SK-N-SH (cell line): ENCODE measurements around the gene C6orf89. TPM values are rescaled to one million over a fixed set of nuclear protein-coding genes. Genes with fewer than 3 reads are reported as not detected.

ENCODE experiments used
- CTCF ChIA-PET: fragments of 300-600, 350-600 bp; formaldehyde crosslinking; extraction: SDS; loops from one replicate; lab custom pipeline; 2021; lab: Yijun Ruan, JAX
- POLR2A ChIA-PET: fragments of 350-600 bp; sonication (Branson Sonifier 250); formaldehyde crosslinking; extraction: SDS; loops from one replicate; lab custom pipeline; 2020; ENCODE audit warnings: antibody characterized with exemption, inconsistent platforms; lab: Yijun Ruan, JAX
- DNase-seq: peaks from one replicate; pipeline ENCODE4 v3.0.0; 2012
- H2AFZ ChIP-seq: fragments of 200-600 bp; sonication (generic); 2 replicates; pipeline ENCODE4 v1.8.1; 2016; ENCODE audit warnings: antibody characterized with exemption, mild to moderate bottlenecking, low read depth
- H3F3A ChIP-seq: fragments of 200-600 bp; sonication (generic); replicated peaks from 2 replicates; pipeline ENCODE3; 2016; ENCODE audit warnings: antibody characterized with exemption, mild to moderate bottlenecking; ENCODE audit not compliant: insufficient read depth
- H3K27ac ChIP-seq, 2 experiments: fragments of 200-500 bp in 1 of 2; fragments of 200-600 bp in 1 of 2; sonication (Bioruptor generic) in 1 of 2; sonication (generic), shearing (Covaris generic) in 1 of 2; 2 replicates each; pipeline versions ENCODE4 v1.5.1 to v1.6.1; 2014 to 2016; ENCODE audit warnings: low read depth in 2 of 2, inconsistent platforms in 1 of 2, low read length in 1 of 2, mild to moderate bottlenecking in 1 of 2, mixed read lengths in 1 of 2
- H3K27me3 ChIP-seq: fragments of 200-600 bp; sonication (generic), shearing (Covaris generic); 2 replicates; pipeline ENCODE4 v1.6.1; 2016; ENCODE audit warnings: mixed run types; ENCODE audit not compliant: insufficient read depth
- H3K36me3 ChIP-seq, 2 experiments: fragments of 200-500 bp in 1 of 2; fragments of 200-600 bp in 1 of 2; sonication (Bioruptor generic) in 1 of 2; sonication (generic) in 1 of 2; replicated peaks in 1 of 2; 2 replicates each; pipeline versions ENCODE3 to v1.5.1; 2014 to 2016; ENCODE audit warnings: low read length in 1 of 2, mild to moderate bottlenecking in 1 of 2; ENCODE audit not compliant: insufficient read depth in 2 of 2, control insufficient read depth in 1 of 2
- H3K4me1 ChIP-seq, 2 experiments: fragments of 200-500 bp in 1 of 2; fragments of 200-600 bp in 1 of 2; sonication (Bioruptor generic) in 1 of 2; sonication (generic), shearing (Covaris generic) in 1 of 2; 2 replicates each; pipeline versions ENCODE4 v1.5.1 to v1.6.1; 2014 to 2016; ENCODE audit warnings: low read depth in 1 of 2, low read length in 1 of 2, mixed run types in 1 of 2; ENCODE audit not compliant: insufficient read depth in 2 of 2, control insufficient read depth in 1 of 2
- H3K4me2 ChIP-seq: fragments of 200-600 bp; sonication (generic), shearing (Covaris generic); 2 replicates; pipeline ENCODE4 v1.6.1; 2017; ENCODE audit warnings: mixed run types
- H3K4me3 ChIP-seq, 2 experiments: fragments of 200-500 bp in 1 of 2; fragments of 200-600 bp in 1 of 2; sonication (Bioruptor generic) in 1 of 2; sonication (generic), shearing (Covaris generic) in 1 of 2; 2 replicates each; pipeline versions ENCODE4 v1.5.1 to v1.8.1; 2014 to 2016; ENCODE audit warnings: low read depth in 2 of 2, inconsistent platforms in 1 of 2, low read length in 1 of 2, mild to moderate bottlenecking in 1 of 2, mixed read lengths in 1 of 2, moderate library complexity in 1 of 2
- H3K79me2 ChIP-seq: fragments of 200-600 bp; sonication (generic); 2 replicates; pipeline ENCODE4 v1.8.1; 2017; ENCODE audit warnings: mild to moderate bottlenecking; ENCODE audit not compliant: insufficient read depth
- H3K9ac ChIP-seq: fragments of 200-600 bp; sonication (generic); 2 replicates; pipeline ENCODE4 v1.6.1; 2017; ENCODE audit warnings: mixed run types
- H3K9me2 ChIP-seq: fragments of 200-600 bp; sonication (generic); 2 replicates; pipeline ENCODE4 v1.6.1; 2017; ENCODE audit warnings: mixed run types
- H3K9me3 ChIP-seq: fragments of 200-600 bp; sonication (generic); 2 replicates; pipeline ENCODE4 v1.6.1; 2017; ENCODE audit warnings: mixed run types, mild to moderate bottlenecking, moderate library complexity
- H4K20me1 ChIP-seq: fragments of 200-600 bp; sonication (generic); 2 replicates; pipeline ENCODE4 v1.6.1; 2017; ENCODE audit warnings: mild to moderate bottlenecking, mixed run types; ENCODE audit not compliant: insufficient read depth
- CHD2 ChIP-seq: fragments of 150-350 bp; IDR thresholded peaks from 2 replicates; pipeline ENCODE4 v1.6.1; 2018; ENCODE audit warnings: low read length; ENCODE audit not compliant: partially characterized antibody
- CTCF ChIP-seq: fragments of 200-600 bp; sonication (generic); IDR thresholded peaks from 2 replicates; pipeline ENCODE4 v1.6.1; 2017; ENCODE audit warnings: antibody characterized with exemption, mild to moderate bottlenecking, moderate library complexity
- ELF1 ChIP-seq: IDR thresholded peaks from 2 replicates; pipeline ENCODE4 v1.4.0; 2012
- EZH2phosphoT487 ChIP-seq: fragments of 200-600 bp; sonication (generic); IDR thresholded peaks from 2 replicates; pipeline ENCODE4 v1.6.1; 2017; ENCODE audit warnings: low read depth, mixed run types, mild to moderate bottlenecking, antibody characterized with exemption, moderate library complexity, borderline replicate concordance
- FOXJ3 ChIP-seq: sonication (generic); formaldehyde crosslinking; IDR thresholded peaks from 2 replicates; pipeline ENCODE4 v1.5.1; 2020; ENCODE audit warnings: mild to moderate bottlenecking, missing genetic modification reagents
- FOXM1 ChIP-seq: IDR thresholded peaks from 2 replicates; pipeline ENCODE4 v1.4.0; 2012; ENCODE audit warnings: low read depth, mild to moderate bottlenecking
- GATA2 ChIP-seq: sonication (generic); formaldehyde crosslinking; IDR thresholded peaks from 2 replicates; pipeline ENCODE4 v1.5.0; 2020; ENCODE audit warnings: mild to moderate bottlenecking, missing genetic modification reagents
- NFIC ChIP-seq: IDR thresholded peaks from 2 replicates; pipeline ENCODE4 v1.4.0; 2012; ENCODE audit warnings: borderline replicate concordance
- PBX3 ChIP-seq: IDR thresholded peaks from 2 replicates; pipeline ENCODE4; 2012
- RCOR1 ChIP-seq: fragments of 150-350 bp; IDR thresholded peaks from 2 replicates; pipeline ENCODE4 v1.6.1; 2017; ENCODE audit warnings: antibody characterized with exemption, low read length
- RFX5 ChIP-seq: IDR thresholded peaks from 2 replicates; pipeline ENCODE4 v1.6.1; 2012; ENCODE audit warnings: mild to moderate bottlenecking, improper control_type of control experiment, low read length
- RXRA ChIP-seq: IDR thresholded peaks from 2 replicates; pipeline ENCODE4 v1.4.0; 2012; ENCODE audit warnings: low read depth, mild to moderate bottlenecking, borderline replicate concordance
- TEAD4 ChIP-seq: IDR thresholded peaks from 2 replicates; pipeline ENCODE4 v1.4.0; 2012; ENCODE audit warnings: mild to moderate bottlenecking, borderline replicate concordance; ENCODE audit not compliant: insufficient read depth
- USF2 ChIP-seq: fragments of 150-350 bp; IDR thresholded peaks from 2 replicates; pipeline ENCODE4 v1.6.1; 2017; ENCODE audit warnings: antibody characterized with exemption, low read length, low read depth, borderline replicate concordance
- YY1 ChIP-seq: IDR thresholded peaks from 2 replicates; pipeline ENCODE4 v1.4.0; 2012; ENCODE audit warnings: low read depth, mild to moderate bottlenecking
- WGBS: methylation state at CpG from one replicate; pipeline ENCODE4 v1.1.6; 2017; ENCODE audit warnings: low lambda C conversion rate; 5-methylcytosine and 5-hydroxymethylcytosine counted together
- polyA plus RNA-seq, 3 experiments: library from polyadenylated mRNA; depleted of rRNA; stranded (reverse); fragments of >200 nt; gene quantifications; 2 replicates each; pipeline ENCODE4 v1.2.3, GENCODE V29; 2012

C6orf89 gene
- polyA plus RNA-seq, 1 of the 3 experiments (the other 2 are of a cell fraction) = 20.4 TPM

GRCh38 chr6:36926708-36927513 is 41.2 kb downstream of the C6orf89 start:
- Histone ChIP-seq H3K27ac (no peak overlapping the region), H3K9me3 (no peaks in the 10 kb centered on the region), H4K20me1 (no peaks in the 10 kb centered on the region), H3K9me2 (no peaks in the 10 kb centered on the region), H3K36me3 (peaks cover 11 to 22% of the 10 kb centered on the region in 2 experiments), H3K4me1 (peaks cover 0 to 5% of the 10 kb centered on the region in 2 experiments; a peak in 1 of 4 replicates), H3K9ac (no peak overlapping the region), H3K4me2 (no peak overlapping the region), H2AFZ (no peak overlapping the region), H3K4me3 (no peak overlapping the region), H3K27me3 (no peaks in the 10 kb centered on the region), H3F3A (no peaks in the 10 kb centered on the region), H3K79me2 (no peaks in the 10 kb centered on the region)
- TF ChIP-seq NFIC = no peak
- DNase-seq = no peak
- 98% methylated on average over 10 of the region's 10 CpGs for WGBS
- POLR2A ChIA-PET = no interaction called here
- CTCF ChIA-PET = interaction anchor here (1.1 to 1.5 kb wide), 2 partner anchors 76 to 91 kb away, joined by 3 to 6 read pairs; no protein-coding TSS in a partner anchor

GRCh38 chr6:36927691-36928546 is 42.2 kb downstream of the C6orf89 start:
- peaks cover 11 to 22% of the 10 kb centered on the region in 2 experiments for H3K36me3 ChIP-seq
- no peak overlapping the region for H3K4me3 ChIP-seq
- no peaks in the 10 kb centered on the region for H3K27me3 ChIP-seq
- H3K4me1 ChIP-seq = peaks cover 0 to 5% of the 10 kb centered on the region in 2 experiments; a peak in 1 of 4 replicates
- TF ChIP-seq PBX3 = 0 out of 2 replicates have a peak, but pooled peaks have one; percentile 4
- TF ChIP-seq EZH2phosphoT487 = no peak
- H3K9ac ChIP-seq = no peak overlapping the region
- WGBS = 90% methylated on average over 10 of the region's 13 CpGs
- H3K79me2 ChIP-seq = no peaks in the 10 kb centered on the region
- H3K9me2 ChIP-seq = no peaks in the 10 kb centered on the region
- H3F3A ChIP-seq = no peaks in the 10 kb centered on the region
- no peak overlapping the region for H3K4me2 ChIP-seq
- ChIA-PET POLR2A (no interaction called here), CTCF (interaction anchor here (1.1 to 1.5 kb wide), 2 partner anchors 77 to 90 kb away, joined by 3 to 6 read pairs; no protein-coding TSS in a partner anchor)
- no peak overlapping the region for H3K27ac ChIP-seq
- no peaks in the 10 kb centered on the region for H4K20me1 ChIP-seq
- DNase-seq = no peak
- no peak overlapping the region for H2AFZ ChIP-seq
- no peaks in the 10 kb centered on the region for H3K9me3 ChIP-seq

GRCh38 chr6:36928547-36928918 is 42.8 kb downstream of the C6orf89 start:
- Histone ChIP-seq H3K4me2 (no peak overlapping the region), H3K4me3 (no peak overlapping the region), H2AFZ (no peak overlapping the region), H3F3A (peaks cover 3% of the 10 kb centered on the region), H3K27ac (no peak overlapping the region), H3K9me2 (no peaks in the 10 kb centered on the region), H3K9ac (no peak overlapping the region), H4K20me1 (no peaks in the 10 kb centered on the region), H3K79me2 (no peaks in the 10 kb centered on the region), H3K36me3 (peaks cover 11 to 17% of the 10 kb centered on the region in 2 experiments), H3K9me3 (no peaks in the 10 kb centered on the region), H3K27me3 (no peaks in the 10 kb centered on the region), H3K4me1 (peaks cover 0 to 5% of the 10 kb centered on the region in 2 experiments; a peak in 1 of 4 replicates)
- 93% methylated on average over 7 of the region's 7 CpGs for WGBS
- DNase-seq = no peak
- ChIA-PET POLR2A (no interaction called here), CTCF (no interaction called here)
- TF ChIP-seq RXRA (no peak), GATA2 (CRISPR knock-in tag) (no peak), NFIC (no peak), YY1 (no peak), RCOR1 (no peak), USF2 (no peak), RFX5 (no peak), CHD2 (no peak), ELF1 (no peak), FOXJ3 (CRISPR knock-in tag) (no peak), FOXM1 (no peak), TEAD4 (no peak), CTCF (no peak)
